ENCODE measurements around the gene MAP1LC3B. TPM values are rescaled to one million over a fixed set of nuclear protein-coding genes. Genes with fewer than 3 reads are reported as not detected.
A peak's percentile ranks its signal among the peaks of the same experiment; 100 is the strongest.

The MAP1LC3B gene
- total and polyA plus RNA-seq, 4 experiments from 2014 or later = 67.2 to 172 (median 103) TPM

DNA sequence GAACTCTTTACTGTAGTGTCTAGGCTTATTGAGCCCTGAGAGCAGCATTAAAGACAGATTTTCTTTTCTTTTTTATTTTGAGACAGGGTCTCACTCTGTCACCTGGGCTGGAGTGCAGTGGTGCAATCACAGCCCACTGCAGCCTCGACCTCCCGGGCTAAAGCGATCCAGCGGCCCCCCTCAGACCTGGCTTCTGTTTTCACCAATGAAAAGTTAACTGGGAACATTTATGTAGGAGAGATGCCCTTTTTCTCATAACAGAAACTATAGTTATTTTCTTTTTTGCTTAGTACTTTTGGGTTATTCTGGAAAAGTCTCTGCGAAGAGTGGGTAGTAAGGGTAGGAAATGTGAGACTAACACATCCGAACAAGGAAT is 1.5 kb downstream of the MAP1LC3B start:
- Histone ChIP-seq H3K27ac (ENCODE audit: low read depth, low read length) (peak overlapping the region; percentile 82), H3K4me3 (ENCODE audit: low read length in 2 of 2) (peak overlapping the region in 1 of 2 donors; percentile 81), H3K27me3 (ENCODE audit: insufficient read depth, low read length) (no peaks in the 10 kb centered on the region), H3K9me3 (ENCODE audit: control insufficient read depth in 1 of 2, low read length in 2 of 2) (no peaks in the 10 kb centered on the region), H3K36me3 (ENCODE audit: insufficient read depth, low read length) (peaks cover 2% of the 10 kb centered on the region), H3K4me1 (ENCODE audit: insufficient read depth, low read length) (peaks cover 47% of the 10 kb centered on the region)
- POLR2A ChIA-PET (ENCODE audit: partially characterized antibody) = interaction anchor here (1.1 to 5.3 kb wide), 3 partner anchors 10 to 243 kb away, joined by 4 to 105 read pairs (median 32); partner anchors contain the start of genes C16orf95 and FBXO31
- peak overlapping the region; percentile 88 to 98 (median 94) for H3K4me3 Mint-ChIP-seq
- CTCF ChIA-PET (ENCODE audit: partially characterized antibody) = interaction anchor here (0.6 to 4.9 kb wide), 12 partner anchors 10 to 373 kb away, joined by 3 to 42 read pairs (median 6); partner anchors contain the start of genes C16orf95 and FBXO31
- peaks cover 0 to 28% of the 10 kb centered on the region in 2 donors for H3K36me3 Mint-ChIP-seq
- intact Hi-C loops (cut with micrococcal nuclease) = loop anchor here (1.0 to 5.0 kb wide), 7 partner anchors 48 to 1059 kb away; partner anchors contain the start of genes C16orf95, KLHDC4 and ZFPM1
- peak overlapping the region; percentile 88 to 96 (median 94) for H3K27ac Mint-ChIP-seq
- H3K27me3 Mint-ChIP-seq = no peaks in the 10 kb centered on the region
- H3K9me3 Mint-ChIP-seq = no peaks in the 10 kb centered on the region
- H3K4me1 Mint-ChIP-seq = peaks cover 32 to 62% (median 47%) of the 10 kb centered on the region in 4 donors
- DNase-seq = no peak

DNA sequence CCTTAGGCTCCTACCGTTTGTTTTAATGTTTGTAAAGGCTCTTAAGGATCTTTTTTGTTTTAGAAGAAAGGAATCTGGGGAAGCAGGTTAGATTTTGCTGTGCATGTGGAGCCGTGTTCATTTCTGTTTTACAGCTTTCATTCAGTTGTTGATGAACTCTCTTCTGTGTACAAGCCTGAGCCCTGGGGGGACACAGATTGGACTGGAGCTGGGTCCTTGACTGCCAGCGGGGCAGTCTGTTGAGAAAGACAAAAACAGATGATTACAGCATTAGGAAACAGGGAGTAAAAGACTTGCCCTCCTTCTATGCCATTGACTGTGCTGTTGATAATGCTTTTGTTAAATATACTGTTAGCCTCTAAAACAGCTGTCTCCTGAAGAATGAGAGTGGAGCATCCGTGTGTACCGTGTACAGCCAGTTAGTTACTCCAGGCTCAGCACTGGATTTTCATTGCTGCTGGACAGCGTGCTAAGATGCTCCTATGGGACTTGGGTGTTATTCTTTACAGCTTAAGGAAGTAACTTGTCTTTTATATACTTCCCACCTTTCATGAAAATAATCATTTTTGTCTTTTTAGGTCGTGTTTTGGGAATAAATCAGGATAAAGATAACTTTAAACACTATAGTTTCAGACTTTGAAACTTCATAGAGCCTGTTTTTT is 3.2 kb downstream of the MAP1LC3B start:
- H3K27me3 Mint-ChIP-seq = no peaks in the 10 kb centered on the region
- Histone ChIP-seq H3K36me3 (ENCODE audit: insufficient read depth, low read length) (peaks cover 11% of the 10 kb centered on the region), H3K4me3 (ENCODE audit: low read length in 2 of 2) (no peak overlapping the region), H3K27me3 (ENCODE audit: insufficient read depth, low read length) (no peaks in the 10 kb centered on the region), H3K27ac (ENCODE audit: low read depth, low read length) (peak overlapping the region; percentile 1), H3K4me1 (ENCODE audit: insufficient read depth, low read length) (peaks cover 44% of the 10 kb centered on the region), H3K9me3 (ENCODE audit: control insufficient read depth in 1 of 2, low read length in 2 of 2) (no peaks in the 10 kb centered on the region)
- peaks cover 31 to 63% (median 43%) of the 10 kb centered on the region in 4 donors for H3K4me1 Mint-ChIP-seq
- no peak for DNase-seq
- CTCF ChIA-PET (ENCODE audit: partially characterized antibody) = interaction anchor here (0.7 to 4.9 kb wide), 7 partner anchors 10 to 385 kb away, joined by 3 to 42 read pairs (median 6); partner anchors contain the start of genes C16orf95 and FBXO31
- intact Hi-C loops (cut with micrococcal nuclease) = no loop called here
- POLR2A ChIA-PET (ENCODE audit: partially characterized antibody) = interaction anchor here (1.4 to 5.3 kb wide), 3 partner anchors 12 to 78 kb away, joined by 4 to 105 read pairs (median 32); partner anchors contain the start of genes C16orf95 and FBXO31
- H3K4me3 Mint-ChIP-seq = peak overlapping the region in 2 of 8 donors; percentile 20 to 32
- H3K36me3 Mint-ChIP-seq = peaks cover 11 to 40% of the 10 kb centered on the region in 2 donors
- no peaks in the 10 kb centered on the region for H3K9me3 Mint-ChIP-seq
- peak overlapping the region in 5 of 7 donors; percentile 12 to 94 (median 19) for H3K27ac Mint-ChIP-seq

DNA sequence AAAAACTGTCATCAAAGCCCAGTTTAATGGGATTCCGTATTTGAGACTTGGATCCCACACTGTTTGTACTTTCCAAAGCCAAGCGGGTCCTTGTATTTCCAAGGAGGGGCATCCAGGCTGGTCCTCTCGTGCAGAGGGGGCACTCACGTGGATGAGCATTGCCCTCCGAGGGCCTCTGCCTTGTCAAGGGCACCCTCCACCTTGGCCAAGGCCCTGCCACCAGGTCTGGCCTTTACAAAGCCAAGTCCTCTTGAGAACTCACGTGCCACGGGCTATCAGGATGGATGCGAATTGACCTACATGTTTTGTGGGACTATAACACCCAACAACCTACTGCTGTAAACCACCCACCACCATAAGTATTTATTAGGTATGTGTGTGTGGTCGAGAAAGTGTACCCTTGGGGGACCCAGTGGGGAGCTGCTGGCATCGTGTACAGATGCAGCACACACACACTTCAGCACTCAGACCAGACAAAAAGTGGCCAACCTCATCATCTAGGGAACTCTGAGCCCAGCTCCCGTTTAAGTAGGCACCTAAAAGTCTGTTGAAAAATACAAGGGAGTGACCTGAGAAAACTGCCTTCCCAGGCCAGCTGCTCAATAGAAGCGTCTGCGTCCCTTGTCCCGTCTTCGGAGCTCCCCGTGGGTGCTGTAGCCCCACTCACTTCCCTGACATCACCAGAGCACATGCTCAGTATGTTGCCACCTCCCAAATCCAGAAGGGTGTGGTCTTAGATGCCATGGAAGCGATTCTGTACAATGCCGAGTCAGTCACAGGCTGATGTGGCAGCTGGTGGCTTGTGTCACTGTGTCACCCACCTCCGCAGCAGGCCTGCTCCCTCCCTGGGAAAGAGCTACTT is 12.9 kb downstream of the MAP1LC3B start:
- peaks cover 38% of the 10 kb centered on the region for H3K36me3 ChIP-seq (ENCODE audit: insufficient read depth, low read length)
- H3K9me3 ChIP-seq (ENCODE audit: control insufficient read depth in 1 of 2, low read length in 2 of 2) = no peaks in the 10 kb centered on the region
- DNase-seq = no peak
- H3K4me3 Mint-ChIP-seq = no peak overlapping the region
- H3K9me3 Mint-ChIP-seq = no peaks in the 10 kb centered on the region
- H3K4me1 Mint-ChIP-seq = peaks cover 0 to 3% (median 0%) of the 10 kb centered on the region in 4 donors
- intact Hi-C loops (cut with micrococcal nuclease) = no loop called here
- ChIA-PET CTCF (ENCODE audit: partially characterized antibody) (interaction anchor here (1.0 to 1.4 kb wide), 2 partner anchors 9 to 231 kb away, joined by 3 to 4 read pairs; no protein-coding TSS in a partner anchor), POLR2A (ENCODE audit: partially characterized antibody) (no interaction called here)
- no peak overlapping the region for H3K27ac ChIP-seq (ENCODE audit: low read depth, low read length)
- H3K36me3 Mint-ChIP-seq = peaks cover 12 to 67% of the 10 kb centered on the region in 2 donors
- peak overlapping the region in 2 of 7 donors; percentile 36 to 59 for H3K27ac Mint-ChIP-seq
- no peaks in the 10 kb centered on the region for H3K27me3 Mint-ChIP-seq
- no peaks in the 10 kb centered on the region for H3K4me1 ChIP-seq (ENCODE audit: insufficient read depth, low read length)
- no peaks in the 10 kb centered on the region for H3K27me3 ChIP-seq (ENCODE audit: insufficient read depth, low read length)
- no peak overlapping the region for H3K4me3 ChIP-seq (ENCODE audit: low read length in 2 of 2)

DNA sequence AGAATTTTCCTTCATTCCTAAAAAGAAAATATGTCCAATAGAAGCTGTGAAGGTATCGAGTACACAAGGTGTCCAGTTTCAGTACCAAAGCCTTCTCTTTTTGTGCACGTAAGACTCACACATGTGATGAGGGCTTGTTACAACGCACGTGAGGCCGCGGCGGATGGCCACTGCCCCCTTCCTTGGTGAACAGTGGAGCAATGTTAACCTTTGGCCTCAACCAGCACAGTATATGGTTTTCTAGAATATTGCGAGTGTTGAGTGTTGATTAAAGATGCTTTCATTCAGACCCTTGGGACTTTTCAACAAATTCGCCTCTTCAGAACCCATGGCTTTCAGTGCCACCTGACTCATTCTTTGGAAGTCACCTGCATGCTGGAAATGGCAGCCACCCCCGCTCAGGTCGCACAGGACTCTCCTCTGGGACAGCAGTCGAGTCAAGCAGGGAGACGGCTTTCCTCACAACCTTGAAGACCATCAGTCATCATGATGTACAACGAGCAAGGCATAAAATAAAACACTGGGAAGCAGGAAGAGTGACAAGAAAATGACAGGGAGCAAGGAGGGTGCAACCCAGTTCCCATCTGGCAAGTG is 14.5 kb downstream of the MAP1LC3B start:
- H3K9me3 ChIP-seq (ENCODE audit: control insufficient read depth in 1 of 2, low read length in 2 of 2) = no peaks in the 10 kb centered on the region

DNA sequence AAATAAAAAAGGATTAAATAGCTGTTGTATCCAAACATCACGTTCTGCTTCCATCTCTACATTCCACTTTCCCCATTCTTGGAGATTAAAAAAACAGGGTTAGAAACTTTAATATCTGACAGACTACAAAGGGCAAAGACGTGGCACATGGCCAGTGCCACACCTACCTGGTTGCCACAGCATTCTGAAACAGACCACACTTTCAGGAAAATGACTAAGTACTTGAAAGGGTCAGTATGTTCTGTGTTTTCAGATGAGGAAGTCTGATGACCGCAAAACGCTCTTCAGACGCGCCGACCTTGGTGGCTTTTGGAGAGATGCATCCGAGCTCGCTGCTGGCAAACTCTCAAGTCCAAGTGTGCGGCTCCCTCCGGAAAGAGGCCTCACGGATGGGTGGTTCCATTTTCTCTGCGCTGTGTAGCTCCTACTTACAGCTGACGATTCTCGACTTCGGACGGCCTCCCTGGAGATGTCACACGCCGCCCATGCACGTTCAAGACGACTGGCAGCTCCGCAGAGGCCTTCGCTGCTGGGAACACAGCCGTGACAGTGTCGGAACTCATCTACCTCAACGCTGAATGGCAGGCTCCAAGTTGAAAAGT is 15.5 kb downstream of the MAP1LC3B start:
- H3K4me1 Mint-ChIP-seq = peaks cover 0 to 3% (median 0%) of the 10 kb centered on the region in 4 donors

More for the DNA sequence above, 14.5 kb downstream of the MAP1LC3B start:
- H3K4me1 Mint-ChIP-seq = peaks cover 0 to 3% (median 0%) of the 10 kb centered on the region in 4 donors
- no peaks in the 10 kb centered on the region for H3K27me3 Mint-ChIP-seq
- ChIA-PET POLR2A (ENCODE audit: partially characterized antibody) (interaction anchor here (1.0 to 1.4 kb wide), 3 partner anchors 10 to 23 kb away, joined by 3 to 4 read pairs (median 3); partner anchors contain the start of gene FBXO31), CTCF (ENCODE audit: partially characterized antibody) (interaction anchor here (1.0 kb wide), 1 partner anchor 12 kb away, joined by 6 read pairs; no protein-coding TSS in a partner anchor)
- peak overlapping the region in 3 of 7 donors; percentile 18 to 61 (median 48) for H3K27ac Mint-ChIP-seq
- no peak overlapping the region for H3K4me3 Mint-ChIP-seq
- peaks cover 32% of the 10 kb centered on the region for H3K36me3 ChIP-seq (ENCODE audit: insufficient read depth, low read length)
- intact Hi-C loops (cut with micrococcal nuclease) = no loop called here
- H3K4me3 ChIP-seq (ENCODE audit: low read length in 2 of 2) = no peak overlapping the region
- peaks cover 12 to 65% of the 10 kb centered on the region in 2 donors for H3K36me3 Mint-ChIP-seq
- no peak overlapping the region for H3K27ac ChIP-seq (ENCODE audit: low read depth, low read length)
- H3K27me3 ChIP-seq (ENCODE audit: insufficient read depth, low read length) = no peaks in the 10 kb centered on the region
- DNase-seq = no peak
- H3K4me1 ChIP-seq (ENCODE audit: insufficient read depth, low read length) = no peaks in the 10 kb centered on the region
- H3K9me3 Mint-ChIP-seq = no peaks in the 10 kb centered on the region

DNA sequence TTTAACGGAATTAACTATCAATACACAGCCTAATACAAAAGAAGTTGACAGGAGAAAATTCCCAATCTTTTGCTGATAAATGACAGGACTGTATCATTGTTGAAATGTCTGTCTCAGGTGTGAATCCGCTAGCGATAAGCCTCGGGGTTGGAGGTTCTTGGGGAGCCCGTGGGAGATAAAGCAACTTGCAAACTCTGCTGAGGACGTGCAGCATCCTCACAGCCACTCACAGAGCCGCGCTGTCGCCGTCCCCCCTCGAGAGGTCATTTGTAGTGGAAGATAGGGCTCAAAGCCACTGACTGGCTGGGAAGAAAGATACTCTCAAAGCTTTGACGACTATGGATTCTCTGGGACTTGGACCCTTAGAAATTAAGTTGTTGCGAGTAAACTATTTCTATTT is 17.0 kb downstream of the MAP1LC3B start:
- Histone ChIP-seq H3K36me3 (ENCODE audit: insufficient read depth, low read length) (peaks cover 27% of the 10 kb centered on the region), H3K27me3 (ENCODE audit: insufficient read depth, low read length) (no peaks in the 10 kb centered on the region), H3K4me1 (ENCODE audit: insufficient read depth, low read length) (no peaks in the 10 kb centered on the region), H3K27ac (ENCODE audit: low read depth, low read length) (no peak overlapping the region), H3K4me3 (ENCODE audit: low read length in 2 of 2) (no peak overlapping the region), H3K9me3 (ENCODE audit: control insufficient read depth in 1 of 2, low read length in 2 of 2) (no peaks in the 10 kb centered on the region)
- no peak overlapping the region for H3K27ac Mint-ChIP-seq
- DNase-seq = no peak
- CTCF ChIA-PET (ENCODE audit: partially characterized antibody) = interaction anchor here (1.0 kb wide), 1 partner anchor 15 kb away, joined by 3 read pairs; no protein-coding TSS in a partner anchor
- intact Hi-C loops (cut with micrococcal nuclease) = no loop called here
- peaks cover 14 to 63% of the 10 kb centered on the region in 2 donors for H3K36me3 Mint-ChIP-seq
- no peak overlapping the region for H3K4me3 Mint-ChIP-seq
- H3K9me3 Mint-ChIP-seq = no peaks in the 10 kb centered on the region
- H3K4me1 Mint-ChIP-seq = peaks cover 0 to 3% (median 0%) of the 10 kb centered on the region in 4 donors
- H3K27me3 Mint-ChIP-seq = no peaks in the 10 kb centered on the region
- POLR2A ChIA-PET (ENCODE audit: partially characterized antibody) = no interaction called here

More for the DNA sequence above, 15.5 kb downstream of the MAP1LC3B start:
- Histone ChIP-seq H3K36me3 (ENCODE audit: insufficient read depth, low read length) (peaks cover 35% of the 10 kb centered on the region), H3K27ac (ENCODE audit: low read depth, low read length) (no peak overlapping the region), H3K4me1 (ENCODE audit: insufficient read depth, low read length) (no peaks in the 10 kb centered on the region), H3K27me3 (ENCODE audit: insufficient read depth, low read length) (no peaks in the 10 kb centered on the region), H3K9me3 (ENCODE audit: control insufficient read depth in 1 of 2, low read length in 2 of 2) (no peaks in the 10 kb centered on the region), H3K4me3 (ENCODE audit: low read length in 2 of 2) (no peak overlapping the region)
- CTCF ChIA-PET (ENCODE audit: partially characterized antibody) = interaction anchor here (1.0 kb wide), 1 partner anchor 13 kb away, joined by 6 read pairs; no protein-coding TSS in a partner anchor
- intact Hi-C loops (cut with micrococcal nuclease) = no loop called here
- Mint-ChIP-seq H3K4me3 (peak overlapping the region in 1 of 8 donors; percentile 42), H3K27me3 (no peaks in the 10 kb centered on the region), H3K36me3 (peaks cover 9 to 70% of the 10 kb centered on the region in 2 donors), H3K9me3 (no peaks in the 10 kb centered on the region), H3K27ac (peak overlapping the region in 3 of 7 donors; percentile 7 to 60 (median 43))
- peak in 4 of 5 donors; percentile 11 to 50 (median 19) for DNase-seq
- POLR2A ChIA-PET (ENCODE audit: partially characterized antibody) = interaction anchor here (1.0 to 1.4 kb wide), 3 partner anchors 11 to 24 kb away, joined by 3 to 4 read pairs (median 3); partner anchors contain the start of gene FBXO31

Measured in CD4-positive, alpha-beta memory T cell (primary cell).